Spinal cord (tissue), 10 donors: ENCODE data around the gene TK2. TPM values are rescaled to one million over a fixed set of nuclear protein-coding genes. Genes with fewer than 3 reads are reported as not detected.

Source experiments
- DNase-seq, 6 donors: peaks; one replicate each; pipeline versions ENCODE4 v3.0.0 to v3.0.0-alpha.2; 2013 to 2015; ENCODE audit warnings: low spot score in 6 of 6, low read depth in 4 of 6
- H3K27ac ChIP-seq: one replicate; pipeline ENCODE4 v1.5.1; 2013; ENCODE audit warnings: low read depth, low read length, control low read depth
- H3K27me3 ChIP-seq: one replicate; pipeline ENCODE4 v1.6.1; 2013; ENCODE audit warnings: low read length; ENCODE audit not compliant: control insufficient read depth, insufficient read depth
- H3K36me3 ChIP-seq: one replicate; pipeline ENCODE4 v1.6.1; 2013; ENCODE audit warnings: low read length; ENCODE audit not compliant: control insufficient read depth, insufficient read depth
- H3K4me1 ChIP-seq: one replicate; pipeline ENCODE4 v1.6.1; 2013; ENCODE audit warnings: low read length; ENCODE audit not compliant: control insufficient read depth, insufficient read depth
- H3K4me3 ChIP-seq: one replicate; pipeline ENCODE4 v1.5.1; 2013; ENCODE audit warnings: low read depth, low read length, control low read depth
- H3K9me3 ChIP-seq: one replicate; pipeline ENCODE4 v1.6.1; 2013; ENCODE audit warnings: low read length; ENCODE audit not compliant: control insufficient read depth, insufficient read depth
- WGBS: methylation state at CpG from one replicate; pipeline ENCODE4 v1.1.5; 2013; ENCODE audit warnings: missing lambda C conversion rate; ENCODE audit not compliant: insufficient coverage; 5-methylcytosine and 5-hydroxymethylcytosine counted together
- polyA plus RNA-seq, 2 donors: library from polyadenylated mRNA; unstranded; fragments of 120-200 nt; gene quantifications; one replicate each; pipeline ENCODE4 v1.2.1, GENCODE V29; 2013; ENCODE audit not compliant: insufficient read length in 2 of 2
- total RNA-seq, 2 donors: library from RNA; depleted of rRNA in 1 of 2; stranded (reverse); fragments of 120-200 nt in 1 of 2; fragments of >200 nt in 1 of 2; gene quantifications; one replicate each; pipeline versions ENCODE4 v1.2.3 to v1.2.4, GENCODE V29; 2013 to 2014
- donor health status: healthy.

TK2 gene
- total and polyA plus RNA-seq, 4 donors: 32.6 to 42.8 (median 38.2) TPM

DNA sequence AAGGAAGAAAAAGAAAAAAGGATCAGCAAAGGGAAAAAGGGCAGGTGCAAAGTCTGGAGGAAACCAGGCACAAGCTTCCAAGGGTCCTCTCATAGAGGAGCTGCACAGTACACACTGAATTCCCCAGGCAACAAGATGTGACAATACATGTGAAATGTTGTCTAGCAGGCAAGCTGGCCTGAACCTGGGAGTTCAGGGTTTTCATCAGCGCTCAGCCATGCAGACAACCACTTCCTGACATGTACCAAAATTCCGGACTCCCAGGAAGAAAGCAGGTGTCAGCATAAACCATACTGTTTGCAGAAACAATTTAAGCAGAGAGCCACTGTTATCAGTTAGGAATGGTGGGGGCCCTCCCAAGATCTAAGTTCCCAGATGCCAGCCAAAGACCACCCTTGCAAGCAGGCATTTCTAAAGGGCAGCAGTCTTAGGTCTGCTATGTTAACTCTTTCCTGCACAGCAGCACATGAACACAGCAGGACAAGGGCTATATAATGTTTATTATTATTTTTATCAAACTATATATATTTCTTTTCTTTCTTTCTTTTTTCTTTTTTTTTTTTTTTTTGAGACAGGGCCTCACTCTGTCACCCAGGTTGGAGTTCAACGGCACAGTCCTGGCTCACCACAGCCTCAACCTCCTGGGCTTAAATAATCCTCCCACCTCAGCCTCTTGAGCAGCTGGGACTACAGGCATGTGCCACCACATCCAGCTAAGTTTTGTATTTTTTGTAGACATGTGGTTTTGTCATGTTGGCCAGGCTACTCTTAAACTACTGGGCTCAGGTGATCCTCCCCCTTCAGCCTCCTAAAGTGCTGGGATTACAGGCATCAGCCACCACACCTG is 10.1 kb downstream of the TK2 start:
- Histone ChIP-seq H3K4me1 (no peaks in the 10 kb centered on the region), H3K36me3 (peaks cover 47% of the 10 kb centered on the region), H3K4me3 (no peak overlapping the region), H3K27ac (no peak overlapping the region), H3K27me3 (no peaks in the 10 kb centered on the region), H3K9me3 (no peaks in the 10 kb centered on the region)
- no peak for DNase-seq
- WGBS: no CpG with 5 or more reads among the region's 3 CpGs

DNA sequence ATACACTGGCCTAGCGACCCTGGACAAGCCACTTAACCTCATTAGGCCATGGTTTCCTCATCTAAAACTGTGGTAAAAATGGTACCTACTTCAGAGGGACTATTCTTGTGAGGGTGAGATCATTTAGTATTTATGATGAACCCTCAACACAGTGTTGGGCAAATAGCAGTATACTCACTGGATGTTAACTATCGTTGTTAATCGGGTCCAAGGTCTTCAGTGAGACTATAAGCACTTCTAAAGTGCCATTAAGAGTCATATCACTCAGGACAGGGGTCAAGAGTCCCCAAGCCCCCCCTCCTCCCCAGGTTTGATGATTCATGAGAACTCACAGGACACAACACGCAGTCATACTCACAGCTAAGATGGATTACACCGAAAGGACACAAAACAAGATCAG is 11.0 kb downstream of the TK2 start:
- H3K36me3 ChIP-seq: peaks cover 47% of the 10 kb centered on the region
- no peak overlapping the region for H3K4me3 ChIP-seq
- H3K27ac ChIP-seq: no peak overlapping the region
- no peak for DNase-seq
- 94% methylated on average over 3 of the region's 5 CpGs for WGBS
- no peaks in the 10 kb centered on the region for H3K9me3 ChIP-seq
- H3K4me1 ChIP-seq: no peaks in the 10 kb centered on the region
- no peaks in the 10 kb centered on the region for H3K27me3 ChIP-seq

DNA sequence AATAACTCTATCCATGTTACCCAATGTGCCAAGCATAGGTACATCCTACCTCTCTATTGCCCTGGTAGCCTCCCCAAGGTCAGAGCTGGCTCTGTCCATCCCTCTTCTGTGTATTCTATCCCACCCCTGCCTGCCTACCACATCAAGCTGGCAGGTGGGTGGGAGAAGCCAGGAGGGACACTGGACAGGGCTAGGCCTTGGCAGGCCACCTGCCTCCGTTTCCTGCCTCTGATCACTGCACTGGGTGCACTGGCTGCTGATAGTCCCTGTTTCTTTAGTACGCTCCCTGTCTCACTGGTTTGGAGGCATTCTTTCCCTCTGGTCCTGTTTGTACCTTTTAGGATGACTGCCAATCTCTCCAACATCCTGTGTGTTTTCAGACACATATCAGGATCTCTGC is 12.7 kb downstream of the TK2 start:
- Histone ChIP-seq H3K27me3 (no peaks in the 10 kb centered on the region), H3K4me3 (no peak overlapping the region), H3K9me3 (no peaks in the 10 kb centered on the region), H3K4me1 (no peaks in the 10 kb centered on the region), H3K27ac (no peak overlapping the region), H3K36me3 (peaks cover 36% of the 10 kb centered on the region)
- WGBS: 89% methylated on average over 2 of the region's 2 CpGs
- no peak for DNase-seq

DNA sequence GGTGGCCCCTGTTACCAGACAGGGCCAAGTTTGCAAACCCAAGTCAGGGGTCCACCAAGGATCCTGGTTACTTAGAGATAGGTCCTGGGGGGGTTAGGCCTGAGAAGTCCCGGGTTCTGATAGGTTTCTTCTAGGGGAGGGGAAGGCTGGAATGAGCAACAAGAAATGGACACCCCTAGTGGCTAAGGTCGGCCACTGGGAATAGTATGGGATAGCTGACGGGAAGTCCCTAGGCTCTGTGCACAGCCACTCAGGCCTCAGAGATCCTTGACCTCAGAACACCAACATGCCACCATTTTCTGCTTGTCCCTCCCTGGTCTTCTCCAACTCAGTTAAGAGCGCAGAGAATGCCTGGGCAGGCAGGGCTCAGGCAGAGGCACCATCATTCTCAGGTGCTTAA is 13.4 kb downstream of the TK2 start:
- Histone ChIP-seq H3K27me3 (no peaks in the 10 kb centered on the region), H3K27ac (no peak overlapping the region), H3K4me1 (no peaks in the 10 kb centered on the region), H3K4me3 (no peak overlapping the region), H3K36me3 (peaks cover 36% of the 10 kb centered on the region), H3K9me3 (no peaks in the 10 kb centered on the region)
- DNase-seq: no peak
- 87% methylated on average over 3 of the region's 4 CpGs for WGBS

DNA sequence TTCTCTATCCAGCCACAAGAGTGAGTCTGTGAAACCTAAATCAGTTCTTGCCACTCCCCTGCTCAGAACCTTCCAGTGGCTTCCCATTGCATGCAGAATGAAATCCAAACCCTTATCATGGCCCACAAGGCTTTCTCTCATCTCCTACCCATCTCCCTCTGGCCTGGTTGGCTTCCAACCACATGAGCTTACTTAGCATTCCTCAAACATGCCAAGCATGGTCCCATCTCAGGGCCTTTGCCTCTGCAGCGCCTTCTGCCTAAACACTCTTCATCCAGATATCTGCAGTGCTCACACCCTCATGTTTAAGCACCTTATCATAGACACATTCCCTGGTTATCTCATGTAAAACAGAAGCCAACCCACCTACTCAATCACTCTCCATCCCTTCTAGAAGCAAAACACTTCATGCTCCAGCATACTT is 15.5 kb downstream of the TK2 start:
- WGBS: 100% methylated on average over 1 of the region's 1 CpG
- Histone ChIP-seq H3K4me3 (no peak overlapping the region), H3K9me3 (no peaks in the 10 kb centered on the region), H3K4me1 (no peaks in the 10 kb centered on the region), H3K27me3 (no peaks in the 10 kb centered on the region), H3K27ac (no peak overlapping the region), H3K36me3 (peaks cover 45% of the 10 kb centered on the region)
- no peak for DNase-seq

DNA sequence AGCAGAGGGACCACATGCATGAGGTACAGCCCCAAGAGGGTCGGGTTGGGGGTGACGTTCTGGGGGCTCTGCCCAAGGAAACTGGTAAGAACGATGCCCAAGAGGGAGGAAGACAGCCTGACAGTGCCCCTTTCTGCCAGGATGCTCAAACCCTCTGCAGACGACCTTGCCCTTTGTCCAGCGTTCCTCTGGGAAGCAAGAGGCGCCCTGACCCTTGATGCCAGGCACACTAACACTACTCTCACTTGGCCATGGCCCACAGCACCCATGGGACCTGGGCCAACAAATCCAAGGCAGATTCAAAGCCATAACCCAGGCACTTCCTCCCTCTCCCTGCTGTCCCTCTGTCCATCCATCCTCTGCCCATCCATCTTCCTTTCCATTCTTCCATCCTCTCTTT is 20.4 kb downstream of the TK2 start:
- Histone ChIP-seq H3K27ac (no peak overlapping the region), H3K4me3 (no peak overlapping the region), H3K9me3 (no peaks in the 10 kb centered on the region), H3K4me1 (no peaks in the 10 kb centered on the region), H3K27me3 (no peaks in the 10 kb centered on the region), H3K36me3 (peaks cover 55% of the 10 kb centered on the region)
- WGBS: 90% methylated on average over 6 of the region's 6 CpGs
- no peak for DNase-seq

DNA sequence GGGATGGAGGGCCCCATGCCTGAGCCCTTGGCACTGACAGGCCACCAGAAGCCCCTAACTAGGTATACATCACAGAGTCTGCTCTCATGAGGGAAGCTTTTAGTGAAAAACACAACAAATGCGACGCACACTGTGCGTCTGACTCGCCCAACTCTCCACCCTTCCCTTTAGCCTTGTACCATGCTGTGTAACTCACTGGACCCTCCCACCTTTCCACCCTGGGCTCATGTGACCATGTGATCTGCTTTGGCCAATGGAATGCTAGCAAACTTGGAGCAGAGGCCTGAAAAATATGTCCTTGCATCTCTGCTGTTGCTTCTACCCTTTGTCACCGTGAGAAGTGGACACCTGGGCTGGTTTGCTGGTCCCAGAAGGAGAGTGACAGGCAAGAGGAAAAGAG is 21.6 kb downstream of the TK2 start:
- Histone ChIP-seq H3K9me3 (no peaks in the 10 kb centered on the region), H3K4me1 (no peaks in the 10 kb centered on the region), H3K36me3 (peaks cover 64% of the 10 kb centered on the region), H3K27me3 (no peaks in the 10 kb centered on the region), H3K27ac (no peak overlapping the region), H3K4me3 (no peak overlapping the region)
- DNase-seq: no peak
- 97% methylated on average over 4 of the region's 5 CpGs for WGBS

DNA sequence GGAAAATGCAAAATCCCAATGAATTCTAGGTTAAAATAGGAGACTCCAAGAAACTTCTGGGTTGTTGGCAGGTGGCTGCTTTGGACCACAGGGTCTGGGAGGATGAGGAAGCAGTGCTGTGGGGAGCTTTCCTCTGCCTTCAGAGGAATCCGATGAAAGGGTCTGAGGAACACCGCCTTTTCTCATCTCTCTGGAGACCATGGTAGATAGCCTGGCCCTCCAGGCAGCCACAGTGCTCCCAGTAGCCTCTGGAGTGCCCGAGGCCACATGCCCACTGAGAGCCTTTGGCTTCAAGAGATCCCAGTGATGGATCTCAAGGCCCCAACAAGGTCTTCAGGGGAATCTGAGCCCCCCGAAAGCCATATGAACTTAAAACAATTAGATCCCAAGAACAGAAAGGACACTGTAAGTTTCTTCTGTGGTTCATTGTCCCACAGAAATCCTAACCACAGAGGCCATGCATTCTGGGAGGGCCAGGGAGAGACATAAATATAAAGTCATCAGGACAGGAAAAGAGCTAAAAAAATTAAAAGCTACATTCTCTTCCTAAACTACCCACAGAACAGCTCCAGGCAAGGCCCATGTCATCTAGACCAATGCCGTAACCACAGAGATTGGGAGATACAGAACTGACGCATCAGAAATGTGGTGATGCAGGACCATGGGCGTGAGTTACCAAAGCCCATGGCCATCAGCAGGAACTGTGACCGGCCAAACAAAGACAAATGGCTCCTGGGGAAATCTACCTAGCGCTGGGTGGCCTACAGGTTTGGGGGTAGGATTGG is 24.3 kb downstream of the TK2 start:
- Histone ChIP-seq H3K27ac (no peak overlapping the region), H3K36me3 (peaks cover 80% of the 10 kb centered on the region), H3K27me3 (no peaks in the 10 kb centered on the region), H3K4me1 (peaks cover 16% of the 10 kb centered on the region), H3K9me3 (no peaks in the 10 kb centered on the region), H3K4me3 (no peak overlapping the region)
- DNase-seq: no peak
- WGBS: 91% methylated on average over 7 of the region's 9 CpGs

DNA sequence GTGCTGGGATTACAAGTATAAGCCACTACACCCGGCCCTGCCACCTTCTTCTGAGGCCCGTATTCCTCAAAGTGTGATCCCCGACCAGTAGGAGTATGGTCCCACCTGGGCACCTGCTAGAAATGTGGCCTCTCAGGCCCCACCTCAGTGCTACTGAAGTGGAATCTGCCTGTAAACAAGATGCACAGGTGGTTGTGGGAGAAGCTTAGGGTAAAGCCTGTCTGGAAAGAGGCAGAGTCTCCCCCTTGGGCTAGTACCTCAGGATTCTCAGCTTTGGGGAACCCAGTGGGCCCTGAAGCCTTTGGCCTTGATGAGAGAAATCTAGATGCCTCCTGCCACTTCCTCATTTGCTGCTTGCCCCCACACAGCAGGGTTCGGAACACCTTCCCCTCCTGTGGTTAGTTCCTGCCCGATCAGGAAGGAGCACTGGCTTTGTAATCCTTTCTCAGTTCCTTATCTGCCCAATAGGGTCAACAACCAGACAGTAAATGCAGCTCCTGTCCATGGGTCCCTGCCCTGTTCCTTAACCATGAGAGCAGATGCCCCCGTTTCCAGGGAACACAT is 25.2 kb downstream of the TK2 start:
- 83% methylated on average over 6 of the region's 6 CpGs for WGBS
- no peak overlapping the region for H3K4me3 ChIP-seq
- H3K27ac ChIP-seq: peak overlapping the region; percentile 7
- no peaks in the 10 kb centered on the region for H3K27me3 ChIP-seq
- no peaks in the 10 kb centered on the region for H3K9me3 ChIP-seq
- no peak for DNase-seq
- peaks cover 19% of the 10 kb centered on the region for H3K4me1 ChIP-seq
- H3K36me3 ChIP-seq: peaks cover 81% of the 10 kb centered on the region
